ENCODE measurements around the gene AATK. TPM values are rescaled to one million over a fixed set of nuclear protein-coding genes. Genes with fewer than 3 reads are reported as not detected.

The AATK gene
- 10 to 100 TPM; 14.2 to 15.1 TPM for total RNA-seq
- polyA plus RNA-seq = 1 to 10 TPM; 2.9 to 4.0 TPM
- long read RNA-seq, donor 1, partial matches to known transcripts = 7 of 7 reads
- long read RNA-seq, donor 1, other reads (novel, unspliced or antisense) = 0 of 7 reads
- long read RNA-seq, donor 2, partial matches to known transcripts = 6 of 10 reads
- long read RNA-seq, donor 2, other reads (novel, unspliced or antisense) = 4 of 10 reads

GRCh38 chr17:81166033-81166492, at the start of gene AATK:
AATK (minus strand) TSS chr17:81166221; CDS start chr17:81165992, 229 bp downstream.
- WGBS, 2 donors = 1% methylated on average over 28 to 62 of the region's 62 CpGs
- ATAC-seq (ENCODE audit: low FRiP score) = no peak

DNA sequence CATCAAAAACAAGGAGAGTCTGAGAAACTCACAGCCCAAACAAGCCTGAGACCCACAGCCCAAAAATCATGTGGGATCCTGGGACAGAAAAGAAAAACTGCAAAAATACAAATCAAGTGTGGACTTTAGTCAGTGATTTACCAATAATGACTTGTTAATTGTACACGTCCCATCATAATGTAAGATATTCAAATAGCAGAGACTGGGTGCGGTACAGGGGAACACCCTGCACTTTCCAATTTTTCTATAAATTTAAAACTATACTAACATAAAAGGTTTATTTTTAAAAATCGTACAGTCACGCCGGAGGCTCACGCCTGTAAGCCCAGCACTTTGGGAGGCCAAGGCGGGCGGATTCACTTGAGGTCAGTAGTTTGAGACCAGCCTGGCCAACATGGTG, 48.0 kb upstream of the AATK start:
- Histone ChIP-seq H3K27ac (ENCODE audit: low read depth in 1 of 2, low read length in 2 of 2) (no peak overlapping the region), H3K27me3 (ENCODE audit: control insufficient read depth in 1 of 2, insufficient read depth in 2 of 2, low read length in 1 of 2) (no peaks in the 10 kb centered on the region), H3K36me3 (ENCODE audit: control insufficient read depth in 1 of 2, insufficient read depth in 2 of 2, low read length in 1 of 2) (no peaks in the 10 kb centered on the region), H3K4me3 (ENCODE audit: low read length in 2 of 2) (no peak overlapping the region), H3K4me1 (ENCODE audit: control insufficient read depth in 1 of 2, insufficient read depth in 2 of 2, low read length in 2 of 2) (no peaks in the 10 kb centered on the region), H3K9me3 (ENCODE audit: control insufficient read depth, low read length) (no peaks in the 10 kb centered on the region)
- intact Hi-C loops (cut with DNase I) = no loop called here
- WGBS, 2 donors = 95 to 98% methylated on average over 8 of the region's 8 CpGs
- DNase-seq (no peak), ATAC-seq (ENCODE audit: low FRiP score) (no peak)

More at GRCh38 chr17:81166033-81166492, at the start of gene AATK:
- DNase-seq = no peak
- Histone ChIP-seq H3K4me3 (ENCODE audit: low read length in 2 of 2) (peak within 1 kb of the TSS; percentile 1 to 56), H3K36me3 (ENCODE audit: control insufficient read depth in 1 of 2, insufficient read depth in 2 of 2, low read length in 1 of 2) (no peaks in the 10 kb centered on the region), H3K27ac (ENCODE audit: low read depth in 1 of 2, low read length in 2 of 2) (no peak within 1 kb of the TSS), H3K9me3 (ENCODE audit: control insufficient read depth, low read length) (no peaks in the 10 kb centered on the region), H3K27me3 (ENCODE audit: control insufficient read depth in 1 of 2, insufficient read depth in 2 of 2, low read length in 1 of 2) (no peaks in the 10 kb centered on the region), H3K4me1 (ENCODE audit: control insufficient read depth in 1 of 2, insufficient read depth in 2 of 2, low read length in 2 of 2) (no peaks in the 10 kb centered on the region)
- intact Hi-C loops (cut with DNase I) = no loop called here

DNA sequence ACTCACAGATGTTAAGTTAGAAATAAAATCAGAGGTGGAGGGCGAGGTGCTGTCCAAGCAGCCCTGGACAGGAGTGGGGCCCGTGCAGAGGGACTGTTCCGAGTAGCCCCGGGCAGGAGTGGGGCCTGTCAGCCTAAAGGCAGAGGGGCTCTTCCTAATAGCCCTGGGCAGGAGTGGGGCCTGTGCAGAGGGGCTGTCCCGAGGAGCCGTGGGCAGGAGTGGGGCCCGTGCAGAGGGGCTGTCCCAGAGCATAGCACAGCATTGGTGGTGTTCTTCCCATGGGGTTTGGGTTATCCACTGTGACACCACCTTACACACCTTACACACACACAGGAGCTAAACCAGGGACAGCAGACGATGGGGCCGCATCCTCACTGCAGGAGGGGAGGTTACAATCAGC, 46.3 kb upstream of the AATK start:
- ATAC-seq (ENCODE audit: low FRiP score) (no peak), DNase-seq (no peak)
- no peak overlapping the region for H3K27ac ChIP-seq (ENCODE audit: low read depth in 1 of 2, low read length in 2 of 2)
- no peaks in the 10 kb centered on the region for H3K36me3 ChIP-seq (ENCODE audit: control insufficient read depth in 1 of 2, insufficient read depth in 2 of 2, low read length in 1 of 2)
- H3K4me3 ChIP-seq (ENCODE audit: low read length in 2 of 2) = no peak overlapping the region
- H3K9me3 ChIP-seq (ENCODE audit: control insufficient read depth, low read length) = no peaks in the 10 kb centered on the region
- H3K4me1 ChIP-seq (ENCODE audit: control insufficient read depth in 1 of 2, insufficient read depth in 2 of 2, low read length in 2 of 2) = no peaks in the 10 kb centered on the region
- 95 to 96% methylated on average over 9 of the region's 9 CpGs for WGBS, 2 donors
- no peaks in the 10 kb centered on the region for H3K27me3 ChIP-seq (ENCODE audit: control insufficient read depth in 1 of 2, insufficient read depth in 2 of 2, low read length in 1 of 2)
- intact Hi-C loops (cut with DNase I) = no loop called here

DNA sequence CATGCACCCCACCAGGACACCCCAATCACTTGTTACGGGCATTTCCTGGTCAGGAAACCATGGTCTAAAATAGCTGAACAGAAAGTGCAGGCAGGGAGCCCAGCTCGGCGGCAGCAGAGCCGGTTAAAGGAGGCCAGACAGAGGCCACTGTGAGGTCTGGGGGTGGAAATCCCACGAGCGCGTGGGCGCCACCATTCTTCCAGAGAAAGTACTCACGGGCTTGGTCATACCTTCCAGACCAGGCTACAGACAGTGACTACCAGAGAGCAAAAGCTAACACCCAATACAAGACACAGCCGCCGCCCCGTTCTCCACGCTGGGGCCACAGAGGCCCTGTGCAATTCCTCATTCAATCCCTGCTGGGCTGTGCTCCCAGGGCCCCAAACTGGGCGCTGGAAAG, 44.8 kb upstream of the AATK start:
- DNase-seq = no peak
- WGBS, 2 donors = 30 to 31% methylated on average over 14 of the region's 14 CpGs

DNA sequence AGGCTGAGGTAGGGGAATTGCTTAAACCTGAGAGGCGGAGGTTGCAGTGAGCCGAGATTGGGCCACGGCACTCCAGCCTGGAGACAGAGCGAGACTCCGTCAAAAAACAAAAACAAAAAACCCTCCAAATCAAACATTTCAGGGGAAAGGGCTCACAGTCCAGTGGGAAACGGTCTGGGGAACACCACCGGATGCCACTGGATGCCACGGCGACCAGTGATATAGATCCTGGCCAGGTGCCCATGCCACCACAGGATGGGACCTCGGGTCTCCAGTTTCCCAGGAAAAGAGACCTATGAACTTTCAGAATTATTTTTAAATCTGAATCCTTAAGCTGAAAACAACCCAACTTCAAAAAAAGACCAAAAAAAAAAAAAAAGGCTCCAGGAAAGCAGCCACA, 44.4 kb upstream of the AATK start:
- H3K27ac ChIP-seq (ENCODE audit: low read depth in 1 of 2, low read length in 2 of 2) = no peak overlapping the region
- no peaks in the 10 kb centered on the region for H3K9me3 ChIP-seq (ENCODE audit: control insufficient read depth, low read length)
- H3K4me1 ChIP-seq (ENCODE audit: control insufficient read depth in 1 of 2, insufficient read depth in 2 of 2, low read length in 2 of 2) = no peaks in the 10 kb centered on the region
- H3K27me3 ChIP-seq (ENCODE audit: control insufficient read depth in 1 of 2, insufficient read depth in 2 of 2, low read length in 1 of 2) = no peaks in the 10 kb centered on the region
- no peak for DNase-seq
- no peak for ATAC-seq (ENCODE audit: low FRiP score)
- no peak overlapping the region for H3K4me3 ChIP-seq (ENCODE audit: low read length in 2 of 2)
- 3 to 5% methylated on average over 10 of the region's 10 CpGs for WGBS, 2 donors
- intact Hi-C loops (cut with DNase I) = no loop called here
- no peaks in the 10 kb centered on the region for H3K36me3 ChIP-seq (ENCODE audit: control insufficient read depth in 1 of 2, insufficient read depth in 2 of 2, low read length in 1 of 2)

More for the DNA sequence above, 44.8 kb upstream of the AATK start:
- H3K27ac ChIP-seq (ENCODE audit: low read depth in 1 of 2, low read length in 2 of 2) = peak overlapping the region in 1 of 2 donors; percentile 23
- no peak for ATAC-seq (ENCODE audit: low FRiP score)
- H3K27me3 ChIP-seq (ENCODE audit: control insufficient read depth in 1 of 2, insufficient read depth in 2 of 2, low read length in 1 of 2) = no peaks in the 10 kb centered on the region
- intact Hi-C loops (cut with DNase I) = no loop called here
- H3K9me3 ChIP-seq (ENCODE audit: control insufficient read depth, low read length) = no peaks in the 10 kb centered on the region
- H3K4me3 ChIP-seq (ENCODE audit: low read length in 2 of 2) = no peak overlapping the region
- no peaks in the 10 kb centered on the region for H3K36me3 ChIP-seq (ENCODE audit: control insufficient read depth in 1 of 2, insufficient read depth in 2 of 2, low read length in 1 of 2)
- no peaks in the 10 kb centered on the region for H3K4me1 ChIP-seq (ENCODE audit: control insufficient read depth in 1 of 2, insufficient read depth in 2 of 2, low read length in 2 of 2)

GRCh38 chr17:81209141-81209540, 43.1 kb upstream of the AATK start:
- intact Hi-C loops (cut with DNase I) = no loop called here
- no peaks in the 10 kb centered on the region for H3K4me1 ChIP-seq (ENCODE audit: control insufficient read depth in 1 of 2, insufficient read depth in 2 of 2, low read length in 2 of 2)
- H3K9me3 ChIP-seq (ENCODE audit: control insufficient read depth, low read length) = no peaks in the 10 kb centered on the region
- no peak overlapping the region for H3K27ac ChIP-seq (ENCODE audit: low read depth in 1 of 2, low read length in 2 of 2)
- DNase-seq = no peak
- H3K36me3 ChIP-seq (ENCODE audit: control insufficient read depth in 1 of 2, insufficient read depth in 2 of 2, low read length in 1 of 2) = no peaks in the 10 kb centered on the region
- no peak overlapping the region for H3K4me3 ChIP-seq (ENCODE audit: low read length in 2 of 2)
- no peak for ATAC-seq (ENCODE audit: low FRiP score)
- no peaks in the 10 kb centered on the region for H3K27me3 ChIP-seq (ENCODE audit: control insufficient read depth in 1 of 2, insufficient read depth in 2 of 2, low read length in 1 of 2)
- WGBS, 2 donors = 97 to 99% methylated on average over 16 of the region's 16 CpGs

GRCh38 chr17:81208651-81209050, 42.6 kb upstream of the AATK start:
- no peak for ATAC-seq (ENCODE audit: low FRiP score)
- no peaks in the 10 kb centered on the region for H3K36me3 ChIP-seq (ENCODE audit: control insufficient read depth in 1 of 2, insufficient read depth in 2 of 2, low read length in 1 of 2)

GRCh38 chr17:81207610-81208581, 41.9 kb upstream of the AATK start:
- ATAC-seq (ENCODE audit: low FRiP score) (no peak), DNase-seq (no peak)
- Histone ChIP-seq H3K27me3 (ENCODE audit: control insufficient read depth in 1 of 2, insufficient read depth in 2 of 2, low read length in 1 of 2) (no peaks in the 10 kb centered on the region), H3K36me3 (ENCODE audit: control insufficient read depth in 1 of 2, insufficient read depth in 2 of 2, low read length in 1 of 2) (no peaks in the 10 kb centered on the region), H3K27ac (ENCODE audit: low read depth in 1 of 2, low read length in 2 of 2) (no peak overlapping the region), H3K4me3 (ENCODE audit: low read length in 2 of 2) (no peak overlapping the region), H3K9me3 (ENCODE audit: control insufficient read depth, low read length) (no peaks in the 10 kb centered on the region), H3K4me1 (ENCODE audit: control insufficient read depth in 1 of 2, insufficient read depth in 2 of 2, low read length in 2 of 2) (no peaks in the 10 kb centered on the region)
- intact Hi-C loops (cut with DNase I) = no loop called here
- WGBS, 2 donors = 91 to 92% methylated on average over 21 of the region's 21 CpGs

More at GRCh38 chr17:81208651-81209050, 42.6 kb upstream of the AATK start:
- Histone ChIP-seq H3K27me3 (ENCODE audit: control insufficient read depth in 1 of 2, insufficient read depth in 2 of 2, low read length in 1 of 2) (no peaks in the 10 kb centered on the region), H3K4me3 (ENCODE audit: low read length in 2 of 2) (no peak overlapping the region), H3K9me3 (ENCODE audit: control insufficient read depth, low read length) (no peaks in the 10 kb centered on the region), H3K4me1 (ENCODE audit: control insufficient read depth in 1 of 2, insufficient read depth in 2 of 2, low read length in 2 of 2) (no peaks in the 10 kb centered on the region), H3K27ac (ENCODE audit: low read depth in 1 of 2, low read length in 2 of 2) (no peak overlapping the region)
- no peak for DNase-seq
- 96 to 97% methylated on average over 10 of the region's 10 CpGs for WGBS, 2 donors
- intact Hi-C loops (cut with DNase I) = no loop called here

All from aorta (tissue), 5 donors.